GM18873 (cell line): ENCODE results near the gene NFIA.
"Not testable (repeated sequence)": the region's sequence is repeated elsewhere in the genome, so short reads cannot be mapped to it uniquely, and the experiment has no call there.

Experiments
- ATAC-seq: cut with Tn5 transposase; IDR thresholded peaks from one replicate; pipeline ENCODE4 v1.9.1; 2021; ENCODE audit warnings: mild to moderate bottlenecking, moderate library complexity, moderate number of reproducible peaks; ENCODE audit not compliant: unreplicated experiment, low FRiP score

NFIA gene

GRCh38 chr1:61058483-61059245, 23.7 kb upstream of the NFIA start:
- ATAC-seq: no peak

DNA sequence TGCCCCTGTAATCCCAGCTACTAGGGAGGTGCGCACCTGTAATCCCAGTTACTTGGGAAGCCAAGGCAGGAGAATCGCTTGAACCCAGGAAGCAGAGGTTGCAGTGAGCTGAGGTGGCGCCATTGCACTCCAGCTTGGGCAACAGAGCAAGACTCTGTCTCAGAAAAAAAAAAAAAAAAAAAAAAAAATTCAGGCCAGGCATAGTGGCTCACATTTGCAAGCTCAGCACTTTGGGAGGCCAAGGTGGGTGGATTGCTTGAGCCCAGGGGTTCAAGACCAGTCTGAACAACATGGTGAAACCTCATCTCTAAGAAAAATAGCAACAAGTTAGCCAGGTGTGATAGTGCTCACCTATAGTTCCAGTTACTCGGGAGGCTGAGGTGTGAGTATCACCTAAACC, 20.8 kb upstream of the NFIA start:
- not testable (repeated sequence) for ATAC-seq

DNA sequence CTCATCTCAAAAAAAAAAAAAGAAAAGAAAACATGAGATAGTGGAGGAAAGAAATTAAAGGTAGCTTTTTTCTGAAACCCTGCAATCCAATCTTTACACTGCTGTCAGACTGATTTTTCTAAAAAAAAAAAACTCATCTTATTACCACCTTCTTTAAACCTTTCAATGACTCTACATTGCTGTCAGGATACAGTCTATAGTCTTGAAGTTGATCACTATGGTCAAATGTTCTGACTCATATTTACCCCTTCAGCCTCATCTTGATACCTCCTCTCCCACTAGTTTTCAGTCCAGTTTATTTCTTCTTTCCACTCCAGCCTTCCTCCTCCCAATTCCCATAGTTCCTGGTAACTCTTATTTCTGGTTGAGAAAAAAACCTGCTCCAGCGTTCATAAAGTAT, 17.7 kb upstream of the NFIA start:
- no peak for ATAC-seq

GRCh38 chr1:61067446-61068019, 14.8 kb upstream of the NFIA start:
- ATAC-seq: no peak

- ATAC-seq: no peak
Observed at GRCh38 chr1:61070054-61070453, 12.3 kb upstream of the NFIA start.

DNA sequence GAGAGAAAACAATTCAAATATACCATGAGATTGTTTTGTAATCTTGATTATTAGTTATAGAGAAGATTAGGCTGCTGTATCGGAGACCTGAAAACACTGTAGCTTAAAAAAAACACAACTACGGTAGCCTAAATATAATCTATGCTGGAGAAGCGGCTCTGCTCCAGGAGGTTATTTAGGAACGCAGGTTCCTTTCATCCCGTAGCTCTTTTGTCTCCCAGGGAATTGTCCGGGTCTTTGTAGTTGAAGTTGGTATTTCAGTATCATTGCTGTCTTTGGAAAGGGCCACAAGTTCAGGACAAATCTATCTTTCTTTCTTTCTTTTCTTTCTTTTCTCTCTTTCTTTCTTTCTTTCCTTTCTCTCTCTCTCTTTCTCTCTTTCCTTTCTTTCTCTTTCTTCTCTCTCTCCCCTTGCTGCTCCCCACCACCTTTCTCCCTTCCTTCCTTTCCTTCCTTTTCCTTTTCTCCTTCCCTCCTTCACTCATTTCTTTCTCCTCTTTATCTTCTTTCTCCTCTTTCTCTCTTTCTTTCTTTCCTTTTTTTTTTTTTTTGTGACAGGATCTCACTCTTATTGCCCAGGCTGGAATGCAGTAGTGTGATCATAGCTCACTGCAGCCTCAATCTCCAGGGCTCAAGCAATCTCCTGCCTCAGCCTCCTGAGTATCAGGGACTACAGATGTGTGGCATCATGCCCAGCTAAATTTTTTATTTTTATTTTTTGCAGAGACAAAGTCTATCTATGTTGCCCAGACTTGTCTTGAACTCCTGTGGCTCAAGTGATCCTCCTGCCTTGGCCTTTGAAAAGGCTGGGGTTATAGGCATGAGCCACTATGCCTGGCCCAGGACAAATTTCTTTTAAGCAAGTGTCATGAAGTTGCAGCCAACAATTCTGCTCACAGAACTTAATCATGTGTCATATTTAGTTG, 10.9 kb upstream of the NFIA start:
- no peak for ATAC-seq

DNA sequence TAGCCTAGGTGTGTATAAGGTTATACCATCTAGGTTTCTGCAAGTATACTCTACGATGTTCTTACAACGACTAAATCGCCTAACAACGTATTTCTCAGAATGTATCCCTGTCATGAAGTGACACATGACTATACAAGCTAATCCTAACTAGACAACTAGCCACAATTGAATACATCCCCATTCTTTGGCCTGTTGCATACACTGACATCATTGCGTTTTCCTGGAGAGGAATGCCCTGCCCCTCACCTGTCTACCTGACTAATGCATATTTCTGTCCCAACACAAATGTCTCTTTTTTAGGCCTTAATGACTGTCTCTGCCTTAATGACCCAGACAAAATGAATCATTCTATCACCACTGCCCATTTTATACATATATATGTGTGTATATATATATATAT, 8.5 kb upstream of the NFIA start:
- no peak for ATAC-seq

DNA sequence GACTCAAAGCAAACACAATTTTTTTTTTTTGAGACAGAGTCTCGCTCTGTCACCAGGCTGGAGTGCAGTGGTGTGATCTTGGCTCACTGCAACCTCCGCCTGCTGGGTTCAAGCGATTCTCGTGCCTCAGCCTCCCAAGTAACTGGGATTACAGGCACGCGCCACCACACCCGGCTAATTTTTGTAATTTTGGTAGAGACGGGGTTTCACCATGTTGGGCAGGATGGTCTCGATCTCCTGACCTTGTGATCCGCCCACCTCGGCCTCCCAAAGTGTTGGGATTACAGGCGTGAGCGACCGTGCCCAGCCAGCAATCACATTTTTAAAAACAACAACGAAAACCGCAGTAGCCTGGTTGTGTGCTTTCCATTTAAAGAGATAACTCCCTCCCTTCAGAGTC, 6.5 kb upstream of the NFIA start:
- not testable (repeated sequence) for ATAC-seq

DNA sequence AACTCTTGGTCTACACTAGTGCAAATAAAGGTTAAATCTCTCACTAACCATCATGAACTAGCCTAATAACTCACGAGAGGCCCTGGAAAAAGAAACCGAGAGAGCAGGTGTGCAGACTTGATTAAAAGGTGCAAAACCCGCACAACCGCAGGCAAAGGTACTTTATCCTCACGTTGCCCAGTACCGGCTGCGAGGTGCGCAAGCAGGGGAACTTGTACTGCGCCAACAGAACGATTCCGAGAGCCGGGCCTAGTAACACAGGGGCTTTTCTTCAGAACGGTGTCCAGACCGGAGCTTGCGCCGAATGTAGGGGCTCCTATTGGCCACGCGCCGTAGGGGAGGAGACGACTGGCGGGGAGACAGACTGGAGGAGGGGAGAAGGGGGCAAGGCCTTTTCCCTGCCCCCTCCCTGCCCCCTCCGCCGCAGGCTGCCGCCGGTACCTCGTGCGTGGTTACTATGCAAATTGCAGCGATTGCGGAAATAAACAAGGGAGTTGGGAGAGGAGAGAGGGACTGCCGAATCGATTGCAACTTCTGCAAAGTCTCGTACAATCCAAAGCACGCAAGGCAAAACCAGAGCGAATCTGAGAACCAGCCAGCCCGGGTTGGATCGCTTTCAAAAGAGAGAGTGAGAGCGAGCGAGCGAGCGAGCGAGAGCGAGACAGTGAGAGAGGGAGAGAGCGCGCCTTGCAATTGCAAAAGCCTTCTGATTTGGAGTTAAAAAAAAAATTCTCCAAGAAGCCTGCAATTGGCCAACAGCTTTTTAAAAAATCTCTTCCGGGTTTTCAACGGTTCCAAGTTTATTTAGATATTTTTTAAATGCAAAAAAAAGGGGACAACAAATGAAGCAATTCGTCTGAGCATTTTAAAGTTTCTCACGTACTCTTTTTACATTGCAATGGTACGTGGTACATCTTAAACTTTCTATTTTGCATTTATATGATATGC, 5.4 kb upstream of the NFIA start:
- peak; percentile 73 for ATAC-seq

- peak; percentile 52 for ATAC-seq
Observed at GRCh38 chr1:61077676-61078541, 4.5 kb upstream of the NFIA start.

DNA sequence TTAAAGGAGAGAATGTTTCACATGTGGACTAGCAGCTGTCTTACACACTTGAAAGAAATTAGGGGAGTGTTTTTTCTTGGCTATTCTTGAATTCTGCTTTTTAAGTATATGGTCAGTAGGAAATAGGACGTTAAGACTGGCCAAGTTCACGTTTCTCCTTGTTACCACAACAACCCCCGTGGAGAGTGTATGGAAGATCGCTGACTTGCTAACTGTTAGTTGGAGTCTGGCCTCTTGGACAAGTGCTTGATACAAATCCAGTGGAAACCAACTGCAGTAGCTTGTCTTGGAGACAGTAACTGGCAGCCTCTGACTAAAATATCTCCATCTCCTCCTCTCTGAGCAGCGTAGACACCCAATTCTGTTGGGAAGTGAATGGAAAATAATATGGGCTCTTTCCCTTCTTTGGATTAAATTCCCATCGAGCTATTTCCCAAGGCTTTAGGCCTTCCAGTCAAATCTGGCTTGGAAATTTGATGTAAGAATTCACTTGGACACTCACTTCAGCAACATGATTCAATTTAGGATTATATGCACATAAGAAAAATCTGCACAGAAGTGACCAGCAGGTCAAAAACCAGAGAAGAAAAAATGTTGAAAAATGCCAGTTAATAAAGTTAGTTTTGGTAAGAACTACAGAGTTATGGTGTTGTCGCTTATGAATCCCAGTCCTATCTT, 3.6 kb upstream of the NFIA start:
- ATAC-seq: no peak

GRCh38 chr1:61079296-61079897, 3.0 kb upstream of the NFIA start:
- no peak for ATAC-seq

- no peak for ATAC-seq
Observed at GRCh38 chr1:61079898-61080336, 2.4 kb upstream of the NFIA start.

GRCh38 chr1:61080413-61081143, 1.8 kb upstream of the NFIA start:
- ATAC-seq: no peak

GRCh38 chr1:61081144-61081685, 1.1 kb upstream of the NFIA start:
- no peak for ATAC-seq

DNA sequence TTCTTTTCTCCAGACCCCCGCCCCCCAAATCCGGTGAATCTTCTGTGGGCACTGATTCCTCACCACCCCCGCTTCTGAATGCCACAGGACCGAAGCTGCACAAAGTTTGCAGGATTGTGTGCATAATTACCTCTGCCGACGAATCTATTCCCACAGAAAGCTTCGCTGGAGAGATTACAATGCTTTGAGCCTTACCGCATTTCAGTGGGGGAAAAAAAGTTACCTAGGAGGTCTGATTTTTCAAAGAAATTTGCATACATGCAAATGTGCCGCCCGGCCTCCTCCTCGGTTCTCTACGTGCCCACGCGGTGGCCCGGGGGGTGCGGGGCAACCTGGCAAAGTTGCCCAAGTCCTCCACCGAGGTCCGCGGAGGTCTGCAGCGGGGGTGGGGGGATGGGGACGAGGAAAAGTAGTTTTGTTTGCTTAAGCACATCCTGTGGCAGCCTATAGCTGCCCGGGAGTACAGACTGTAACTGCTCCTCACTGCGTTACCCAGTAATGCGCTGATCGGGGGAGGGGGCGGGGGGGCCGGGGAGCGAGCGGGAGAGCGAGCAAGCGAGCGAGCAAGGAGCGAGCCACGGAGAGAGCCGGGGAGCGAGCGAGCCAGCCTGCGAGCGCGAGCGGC, 563 bp upstream of the NFIA start:
- ATAC-seq: no peak
